NCI-H2107 (cell line): ENCODE results near the gene GNL3L.
"Not testable (repeated sequence)": the region's sequence is repeated elsewhere in the genome, so short reads cannot be mapped to it uniquely, and the experiment has no call there.

Experiments
- DNase-seq: peaks from one replicate; lab custom pipeline; 2025; lab: John Stamatoyannopoulos, UW

The GNL3L gene

GRCh38 chrX:54555006-54555405 lies 25.0 kb downstream of the GNL3L start:
- not testable (repeated sequence) for DNase-seq

- DNase-seq: no peak
Measured at GRCh38 chrX:54560411-54560810, 30.4 kb downstream of the GNL3L start.

GRCh38 chrX:54561622-54562021 lies 31.6 kb downstream of the GNL3L start:
- no peak for DNase-seq

GRCh38 chrX:54564936-54565335 lies 34.9 kb downstream of the GNL3L start:
- DNase-seq: no peak

GRCh38 chrX:54570332-54570731 lies 40.3 kb downstream of the GNL3L start:
- DNase-seq: no peak

- not testable (repeated sequence) for DNase-seq
Measured at GRCh38 chrX:54572641-54573040, 42.6 kb downstream of the GNL3L start.

- DNase-seq: no peak
Measured at GRCh38 chrX:54597728-54598127, 67.7 kb downstream of the GNL3L start.

- DNase-seq: no peak
Measured at GRCh38 chrX:54602563-54602962, 72.5 kb downstream of the GNL3L start.
